IPS DF 4.7 (cell line): ENCODE measurements around the gene RAD21L1.

Experiments
- DNase-seq: peaks from one replicate; pipeline ENCODE4 v3.0.0-alpha.2; 2013; ENCODE audit warnings: low spot score; ENCODE audit errors: extremely low read depth

The RAD21L1 gene

GRCh38 chr20:1269235-1269634 lies 43.4 kb downstream of the RAD21L1 start:
- no peak for DNase-seq

- no peak for DNase-seq
These were observed 44.0 kb downstream of the RAD21L1 start for GRCh38 chr20:1269850-1270249.

- no peak for DNase-seq
These were observed 46.7 kb downstream of the RAD21L1 start for GRCh38 chr20:1272368-1273100.

- DNase-seq = no peak
These were observed 47.5 kb downstream of the RAD21L1 start for GRCh38 chr20:1273366-1273765.

GRCh38 chr20:1274485-1275311 lies 48.9 kb downstream of the RAD21L1 start:
- no peak for DNase-seq

GRCh38 chr20:1275919-1276318 lies 50.1 kb downstream of the RAD21L1 start:
- DNase-seq = no peak

- no peak for DNase-seq
These were observed 51.9 kb downstream of the RAD21L1 start for GRCh38 chr20:1277529-1278322.

GRCh38 chr20:1278993-1279392 lies 53.1 kb downstream of the RAD21L1 start:
- no peak for DNase-seq

- DNase-seq = no peak
These were observed 54.6 kb downstream of the RAD21L1 start for GRCh38 chr20:1280195-1281102.

- no peak for DNase-seq
These were observed 55.6 kb downstream of the RAD21L1 start for GRCh38 chr20:1281279-1282057.

- no peak for DNase-seq
These were observed 57.1 kb downstream of the RAD21L1 start for GRCh38 chr20:1282966-1283365.

GRCh38 chr20:1283522-1284510 lies 58.0 kb downstream of the RAD21L1 start:
- DNase-seq = no peak

- DNase-seq = no peak
These were observed 60.6 kb downstream of the RAD21L1 start for GRCh38 chr20:1286267-1287024.

GRCh38 chr20:1287306-1287705 lies 61.5 kb downstream of the RAD21L1 start:
- no peak for DNase-seq

GRCh38 chr20:1287787-1288569 lies 62.1 kb downstream of the RAD21L1 start:
- no peak for DNase-seq

GRCh38 chr20:1291191-1291741 lies 65.4 kb downstream of the RAD21L1 start:
- DNase-seq = no peak

GRCh38 chr20:1292620-1293019 lies 66.8 kb downstream of the RAD21L1 start:
- no peak for DNase-seq
